H1 (cell line): ENCODE measurements around the gene TGFBR2.

ENCODE experiments used
- CHD2 ChIP-seq: IDR thresholded peaks from 2 replicates; pipeline ENCODE4 v1.6.1; 2012; ENCODE audit warnings: low read length, improper control_type of control experiment
- CTCF ChIP-seq, 3 experiments: IDR thresholded peaks; 1 replicate in 2 of 3; 2 replicates in 1 of 3; pipeline versions ENCODE4 v1.5.1 to v1.6.1; 2011; ENCODE audit warnings: low read length in 3 of 3, mild to moderate bottlenecking in 3 of 3, inconsistent platforms in 2 of 3, low read depth in 1 of 3, moderate library complexity in 1 of 3; ENCODE audit not compliant: insufficient read depth in 1 of 3; ENCODE audit errors: control extremely low read depth in 1 of 3
- FOSL1 ChIP-seq: IDR thresholded peaks from 2 replicates; pipeline ENCODE4 v1.6.1; 2011; ENCODE audit warnings: mild to moderate bottlenecking, low read depth, low read length, moderate library complexity; ENCODE audit not compliant: insufficient read depth
- POLR2A ChIP-seq, 2 experiments: IDR thresholded peaks; 1 replicate in 1 of 2; 2 replicates in 1 of 2; pipeline ENCODE4 v1.6.1; 2011; ENCODE audit warnings: low read depth in 2 of 2, low read length in 2 of 2, mild to moderate bottlenecking in 2 of 2; ENCODE audit errors: control extremely low read depth in 1 of 2
- RNF2 ChIP-seq: fragments of 200-900, 300-1000 bp; sonication (generic); IDR thresholded peaks from 2 replicates; pipeline ENCODE4 v1.7.1; 2016; ENCODE audit warnings: borderline replicate concordance, low read depth, mild to moderate bottlenecking, antibody characterized with exemption, low read length; ENCODE audit not compliant: poor library complexity, severe bottlenecking; ENCODE audit errors: missing control alignments
- SRF ChIP-seq: IDR thresholded peaks from 2 replicates; pipeline ENCODE4 v1.6.1; 2011; ENCODE audit warnings: mild to moderate bottlenecking, low read depth, low read length, moderate library complexity
- TCF12 ChIP-seq: IDR thresholded peaks from 2 replicates; pipeline ENCODE4 v1.6.1; 2011; ENCODE audit warnings: low read depth, mild to moderate bottlenecking, low read length
- USF2 ChIP-seq: IDR thresholded peaks from 2 replicates; pipeline ENCODE4 v1.6.1; 2011; ENCODE audit warnings: low read length, improper control_type of control experiment

GRCh38 chr3:30690199-30690598 lies 83.8 kb downstream of the TGFBR2 start:
- TF ChIP-seq CTCF (IDR thresholded peaks at IDR 0.05; ENCODE audit: control extremely low read depth in 1 of 3, insufficient read depth in 1 of 3, low read depth in 1 of 3, low read length in 3 of 3) = no peak
- no peak for TF ChIP-seq CHD2
- TF ChIP-seq POLR2A (IDR thresholded peaks at IDR 0.05; ENCODE audit: control extremely low read depth in 1 of 2, low read depth in 2 of 2, low read length in 2 of 2) = no peak
- no peak for TF ChIP-seq RNF2
- TF ChIP-seq USF2 = no peak
- no peak for TF ChIP-seq SRF
- no peak for TF ChIP-seq FOSL1
- no peak for TF ChIP-seq TCF12
